Spleen (tissue), 7 donors: ENCODE results near the gene LAMB1.

Source experiments
- POLR2A ChIP-seq, 3 donors: fragments of 450-650 bp; IDR thresholded peaks; one replicate each; pipeline ENCODE4 v1.5.1; 2017; ENCODE audit warnings: antibody characterized with exemption in 3 of 3, mild to moderate bottlenecking in 1 of 3
- POLR2AphosphoS5 ChIP-seq, 3 donors: sonication (generic); formaldehyde crosslinking; IDR thresholded peaks; one replicate each; pipeline ENCODE4 v1.5.1; 2017; ENCODE audit warnings: antibody characterized with exemption in 3 of 3
- TF ChIP-seq, protein P1 (sequence below), 11 experiments: fragments of 200-600 bp in 7 of 11; fragments of 450-650 bp in 4 of 11; sonication (generic) in 4 of 11; IDR thresholded peaks in 8 of 11; conservative IDR thresholded peaks in 3 of 11; 1 replicate in 7 of 11; 2 replicates in 4 of 11; pipeline versions ENCODE4 v1.4.0 to v1.8.0; 2016 to 2021; ENCODE audit warnings: antibody characterized with exemption in 11 of 11, inconsistent platforms in 4 of 11, mild to moderate bottlenecking in 1 of 11
- donor health status: DM: no; HTN: no; CAD: no; lungs with moderate emphysema.
- donor health status: DM: no; HTN: no; CAD: no.
- donor health status: DM: no; HTN: no; CAD: no.

DNA sequence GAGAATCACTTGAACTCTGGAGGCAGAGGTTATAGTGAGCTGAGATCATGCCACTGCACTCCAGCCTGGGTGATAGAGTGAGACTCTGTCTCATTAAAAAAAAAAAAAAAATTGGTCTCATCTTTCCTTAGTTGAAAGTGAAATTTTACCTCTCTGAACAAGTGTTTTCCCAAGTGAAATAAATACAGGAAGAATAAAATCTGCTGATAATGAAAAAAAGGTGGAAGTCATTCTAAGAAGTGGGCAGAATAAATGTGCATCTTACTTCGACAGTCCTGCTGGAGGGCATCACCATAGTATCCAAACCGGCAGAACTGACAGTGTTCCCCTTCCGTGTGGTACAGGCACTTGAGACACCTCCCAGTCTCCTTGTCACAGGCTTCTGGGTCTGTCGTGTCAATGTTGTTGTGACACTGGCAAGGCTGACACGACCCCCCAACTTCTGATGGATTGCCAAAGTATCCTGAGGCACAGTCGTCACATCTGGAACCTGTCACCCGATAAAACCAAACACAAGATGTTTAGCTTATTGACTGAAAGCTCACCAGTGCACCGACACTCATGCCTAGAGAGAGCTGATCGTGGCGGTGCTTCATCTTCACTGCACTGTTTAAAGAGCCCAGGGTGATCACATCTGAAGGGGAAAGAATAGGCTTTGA lies 49.6 kb downstream of the LAMB1 start:
- TF ChIP-seq POLR2AphosphoS5 (IDR thresholded peaks at IDR 0.05) = no peak
- TF ChIP-seq, protein P1, sequence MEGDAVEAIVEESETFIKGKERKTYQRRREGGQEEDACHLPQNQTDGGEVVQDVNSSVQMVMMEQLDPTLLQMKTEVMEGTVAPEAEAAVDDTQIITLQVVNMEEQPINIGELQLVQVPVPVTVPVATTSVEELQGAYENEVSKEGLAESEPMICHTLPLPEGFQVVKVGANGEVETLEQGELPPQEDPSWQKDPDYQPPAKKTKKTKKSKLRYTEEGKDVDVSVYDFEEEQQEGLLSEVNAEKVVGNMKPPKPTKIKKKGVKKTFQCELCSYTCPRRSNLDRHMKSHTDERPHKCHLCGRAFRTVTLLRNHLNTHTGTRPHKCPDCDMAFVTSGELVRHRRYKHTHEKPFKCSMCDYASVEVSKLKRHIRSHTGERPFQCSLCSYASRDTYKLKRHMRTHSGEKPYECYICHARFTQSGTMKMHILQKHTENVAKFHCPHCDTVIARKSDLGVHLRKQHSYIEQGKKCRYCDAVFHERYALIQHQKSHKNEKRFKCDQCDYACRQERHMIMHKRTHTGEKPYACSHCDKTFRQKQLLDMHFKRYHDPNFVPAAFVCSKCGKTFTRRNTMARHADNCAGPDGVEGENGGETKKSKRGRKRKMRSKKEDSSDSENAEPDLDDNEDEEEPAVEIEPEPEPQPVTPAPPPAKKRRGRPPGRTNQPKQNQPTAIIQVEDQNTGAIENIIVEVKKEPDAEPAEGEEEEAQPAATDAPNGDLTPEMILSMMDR (IDR thresholded peaks at IDR 0.05 in 8 of 11, conservative IDR thresholded peaks at IDR 0.05 in 3 of 11) = no peak
- TF ChIP-seq POLR2A (IDR thresholded peaks at IDR 0.05) = no peak
